Fibroblast of gingiva (primary cell): Measurements from ENCODE around the gene LPP.
A peak's percentile ranks its signal among the peaks of the same experiment; 100 is the strongest.

Experiments
- DNase-seq: peaks from one replicate; pipeline ENCODE4 v3.0.0-alpha.2; 2011; ENCODE audit warnings: low read depth

LPP gene

DNA sequence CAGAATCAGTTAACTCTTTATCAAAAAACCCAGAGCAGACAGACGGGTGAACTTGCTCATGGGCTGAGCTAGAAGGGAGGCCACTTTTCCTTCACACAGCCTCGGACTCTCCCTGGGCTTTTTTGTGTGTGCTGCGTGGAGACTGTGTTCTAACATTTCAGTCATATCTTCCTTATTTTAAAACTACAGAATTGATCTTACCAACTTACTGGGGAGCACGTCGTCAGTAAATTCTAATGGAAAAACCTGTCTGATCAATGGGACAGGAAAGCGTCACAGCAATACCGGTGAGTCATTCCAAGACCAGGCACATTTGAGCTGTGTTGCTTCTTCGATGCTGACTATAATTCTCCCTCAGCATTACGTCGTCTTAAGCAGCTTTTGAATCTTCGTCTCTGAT, 145.1 kb downstream of the LPP start:
- no peak for DNase-seq

DNA sequence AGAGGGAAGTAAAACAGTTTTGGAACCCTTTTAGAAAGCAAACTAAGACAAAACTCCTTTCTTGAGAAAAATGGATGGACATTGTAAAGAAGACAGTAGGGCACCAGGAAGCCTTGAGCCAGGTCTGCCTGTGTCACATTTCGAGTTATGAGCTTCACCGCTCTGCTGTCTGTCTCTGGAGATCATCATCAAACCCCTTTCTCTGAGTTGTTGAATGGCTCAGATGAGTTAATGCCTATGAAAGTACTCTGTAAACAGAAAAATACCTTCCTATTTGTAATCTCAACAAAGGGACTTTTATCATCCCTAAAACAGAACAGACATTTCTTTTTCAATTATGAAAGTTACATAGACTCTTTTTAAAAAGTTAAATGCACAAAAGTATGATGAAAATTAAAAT, 145.8 kb downstream of the LPP start:
- DNase-seq: no peak

DNA sequence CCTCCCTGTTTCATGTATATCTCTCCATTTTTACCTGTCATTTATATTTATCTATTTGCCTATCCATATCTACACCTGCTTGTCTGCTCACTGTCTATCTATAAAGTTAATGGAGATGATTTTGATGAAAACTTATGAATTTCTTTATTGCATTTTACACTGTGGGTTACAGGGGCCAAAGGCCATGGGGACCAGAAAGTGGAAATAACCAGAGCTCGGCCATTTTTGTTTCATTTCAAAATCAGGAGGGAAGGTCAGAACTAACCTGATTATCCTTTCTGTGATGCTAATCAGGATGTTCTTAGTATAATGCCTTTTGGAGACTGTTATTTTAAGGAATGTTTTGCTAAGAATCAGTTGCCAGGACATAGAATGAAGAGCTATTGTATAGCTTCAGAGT, 147.2 kb downstream of the LPP start:
- DNase-seq: no peak

GRCh38 chr3:188303286-188303799, 149.4 kb downstream of the LPP start:
- no peak for DNase-seq

GRCh38 chr3:188303823-188304222, 149.9 kb downstream of the LPP start:
- no peak for DNase-seq

DNA sequence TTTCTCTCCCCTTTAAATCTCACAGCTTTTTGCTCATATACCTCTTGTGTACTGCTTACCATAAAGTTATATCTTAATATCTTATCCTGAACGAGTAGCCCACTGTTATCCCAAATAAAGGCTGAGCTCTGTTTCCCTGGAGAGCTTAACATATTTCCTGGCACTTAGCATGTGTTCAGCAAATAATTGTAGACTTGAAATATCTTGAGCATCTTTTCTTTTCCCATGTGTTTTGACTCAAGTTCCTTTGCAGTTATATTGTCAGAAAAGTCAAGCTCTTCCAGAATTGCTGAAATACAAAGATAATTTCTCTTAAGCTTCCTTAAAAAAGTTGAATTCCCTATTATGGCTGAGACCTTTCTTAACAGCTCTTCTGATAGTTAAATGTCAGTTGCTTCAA, 150.5 kb downstream of the LPP start:
- DNase-seq: no peak

DNA sequence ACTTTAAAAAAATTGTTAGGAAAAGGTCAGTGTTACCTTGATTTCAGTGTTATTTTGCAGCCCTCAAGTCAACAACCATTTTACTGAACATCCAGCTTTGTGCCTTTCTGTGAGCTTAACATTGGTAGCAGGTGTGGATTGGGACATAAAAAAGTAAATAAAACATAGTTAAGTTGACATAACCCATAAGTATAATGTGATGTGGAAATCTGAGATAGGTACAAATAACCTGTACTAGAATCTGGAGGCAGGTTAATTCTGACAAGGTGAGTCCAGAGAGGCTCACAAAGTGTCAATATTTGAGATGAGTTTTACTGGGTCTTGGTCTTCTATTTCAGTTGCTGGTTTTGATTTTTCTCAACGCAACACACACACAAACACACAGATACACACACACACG, 151.3 kb downstream of the LPP start:
- no peak for DNase-seq

- peak; percentile 77 for DNase-seq
Measured at GRCh38 chr3:188306435-188307005, 152.6 kb downstream of the LPP start.

DNA sequence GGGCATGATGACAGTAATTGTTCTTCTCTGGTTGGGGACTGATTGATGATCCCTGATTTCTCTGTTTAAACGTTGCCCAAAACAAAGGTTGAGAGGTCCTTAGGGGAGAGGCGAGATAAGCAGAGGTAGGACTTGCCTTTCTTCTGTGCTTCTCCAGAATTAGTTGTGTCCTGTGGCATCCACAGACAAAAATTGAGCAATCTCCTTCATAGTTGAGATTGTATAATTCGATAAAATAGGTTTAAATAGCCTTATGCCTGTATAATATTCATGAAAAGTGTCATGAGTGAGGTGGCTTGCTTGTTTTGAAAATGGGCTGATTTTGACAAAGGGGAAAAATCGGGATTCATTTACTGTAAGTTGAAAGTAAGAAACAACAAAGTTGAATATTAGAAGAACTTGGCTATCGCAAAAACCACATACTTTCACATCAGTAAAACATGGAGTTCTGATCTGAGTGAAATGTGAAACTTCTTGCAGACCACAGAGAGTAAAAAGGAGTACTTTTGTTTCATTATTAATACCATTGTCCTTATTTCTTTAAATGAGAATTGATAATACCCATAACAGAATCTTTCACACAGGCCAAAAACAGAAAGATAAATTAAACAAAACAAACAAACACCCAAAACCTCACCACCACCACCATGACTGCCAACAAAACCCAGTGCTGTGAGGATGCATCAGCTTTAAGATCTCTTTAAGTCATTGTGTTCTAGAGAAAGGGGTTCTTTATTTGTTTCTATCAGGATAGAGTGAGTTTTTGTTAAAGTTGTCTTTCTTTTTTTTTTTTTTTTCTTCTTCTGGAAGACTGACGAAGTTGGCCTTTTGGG, 155.7 kb downstream of the LPP start:
- peak; percentile 12 for DNase-seq

- DNase-seq: no peak
Measured at GRCh38 chr3:188310270-188310710, 156.3 kb downstream of the LPP start.

DNA sequence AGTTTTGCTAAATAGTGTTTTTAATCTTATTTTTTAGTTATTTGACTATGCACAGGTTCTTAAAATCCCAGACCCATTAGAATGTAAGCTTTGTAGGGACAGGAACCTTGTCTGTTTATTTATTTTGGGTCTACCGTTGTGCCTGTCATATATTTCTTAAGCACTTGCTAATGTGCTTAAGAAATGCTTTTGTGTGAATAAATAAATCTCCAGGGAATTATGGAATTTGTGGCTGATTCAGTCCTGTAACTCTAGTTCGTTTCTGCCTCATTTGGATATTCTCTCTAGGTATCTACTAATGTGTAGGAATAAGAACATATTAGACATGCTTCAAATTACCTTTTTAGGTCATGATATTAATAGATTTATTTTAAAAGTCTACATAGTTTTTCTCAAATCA, 161.6 kb downstream of the LPP start:
- DNase-seq: peak; percentile 64

DNA sequence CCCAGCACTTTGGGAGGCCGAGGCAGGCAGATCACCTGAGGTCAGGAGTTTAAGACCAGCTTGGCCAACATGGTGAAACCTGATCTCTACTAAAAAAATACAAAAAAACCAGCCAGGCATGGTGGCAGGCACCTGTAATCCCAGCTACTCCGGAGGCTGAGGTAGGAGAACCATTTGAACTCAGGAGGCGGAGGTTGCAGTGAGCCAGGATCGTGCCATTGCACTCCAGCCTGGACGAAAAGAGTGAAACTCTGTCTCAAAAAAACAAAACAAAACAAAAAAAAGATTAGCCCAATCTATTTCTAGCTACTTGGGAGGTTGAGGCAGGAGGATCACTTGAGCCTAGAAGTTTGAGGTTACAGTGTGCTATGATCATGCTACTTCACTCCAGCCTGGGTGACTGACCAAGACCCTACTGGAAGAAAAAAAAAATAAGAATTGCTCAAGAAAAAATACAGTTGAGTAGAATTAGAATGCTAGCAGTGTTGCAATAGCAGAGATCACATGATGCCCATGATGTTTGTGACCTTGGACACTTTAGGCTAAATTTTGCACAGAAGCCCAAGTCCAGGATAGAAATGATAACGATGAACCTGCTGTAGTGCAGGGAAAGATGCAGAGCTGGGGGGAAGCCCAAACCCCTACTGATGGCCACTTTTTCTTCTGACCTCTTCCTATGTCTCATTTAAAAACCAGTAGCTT, 162.2 kb downstream of the LPP start:
- peak; percentile 50 for DNase-seq

DNA sequence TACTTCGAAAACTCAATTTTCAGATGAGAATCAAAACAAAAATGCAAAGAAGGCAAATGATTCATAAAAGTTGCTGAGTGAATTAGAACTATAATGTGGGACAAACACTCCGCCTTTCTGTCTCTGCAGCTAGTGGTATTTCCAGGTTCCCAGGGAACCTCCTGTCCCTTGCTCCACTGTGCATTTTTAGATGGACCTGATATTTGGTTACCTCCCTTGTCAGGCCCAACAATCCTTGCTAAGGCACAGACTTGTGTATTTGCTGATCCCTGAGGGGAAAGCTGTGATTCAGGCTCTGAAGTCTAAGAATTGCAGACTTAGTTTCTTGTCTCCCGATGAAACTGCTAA, 162.7 kb downstream of the LPP start:
- DNase-seq: no peak

GRCh38 chr3:188319569-188319968, 165.6 kb downstream of the LPP start:
- no peak for DNase-seq

DNA sequence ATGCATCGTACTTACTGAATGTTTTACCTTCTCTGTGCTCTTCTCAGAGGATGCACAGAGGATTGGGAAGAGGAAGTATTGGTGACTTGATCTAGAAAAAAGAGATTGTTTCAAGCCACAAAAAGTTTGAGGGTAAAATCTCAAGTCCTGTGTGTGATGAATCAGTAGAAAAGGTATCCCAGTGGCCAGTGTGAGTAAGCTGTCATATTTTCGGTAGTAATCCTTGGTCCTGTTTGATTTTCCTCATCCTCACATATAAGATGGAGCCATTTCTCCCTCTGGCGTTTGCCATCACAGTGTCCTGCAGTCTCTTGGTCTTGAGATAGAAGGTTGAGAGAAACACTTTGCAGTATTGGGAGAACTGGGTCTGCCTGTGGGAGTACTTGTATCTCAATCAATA, 166.8 kb downstream of the LPP start:
- DNase-seq: no peak

DNA sequence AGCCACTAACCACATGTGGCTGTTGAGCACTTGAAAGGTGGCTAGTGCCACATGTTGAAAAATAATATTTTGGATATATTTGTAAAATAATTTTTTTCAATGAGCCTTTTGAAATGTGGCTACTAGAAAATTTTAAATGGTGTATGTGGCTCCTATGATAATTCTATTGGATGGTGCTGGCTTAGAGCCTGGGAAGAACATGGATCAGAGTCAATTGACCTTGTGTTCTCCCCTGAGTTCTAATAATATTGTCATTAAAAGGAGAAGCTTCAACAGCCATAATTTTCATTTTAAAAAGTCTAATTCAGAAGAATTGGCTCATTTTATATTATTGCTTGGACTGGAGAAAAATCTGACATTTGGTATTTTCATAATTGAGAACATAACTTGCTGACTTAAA, 167.3 kb downstream of the LPP start:
- DNase-seq: no peak

GRCh38 chr3:188322135-188322887, 168.4 kb downstream of the LPP start:
- no peak for DNase-seq

- no peak for DNase-seq
Measured at GRCh38 chr3:188323067-188323842, 169.3 kb downstream of the LPP start.

DNA sequence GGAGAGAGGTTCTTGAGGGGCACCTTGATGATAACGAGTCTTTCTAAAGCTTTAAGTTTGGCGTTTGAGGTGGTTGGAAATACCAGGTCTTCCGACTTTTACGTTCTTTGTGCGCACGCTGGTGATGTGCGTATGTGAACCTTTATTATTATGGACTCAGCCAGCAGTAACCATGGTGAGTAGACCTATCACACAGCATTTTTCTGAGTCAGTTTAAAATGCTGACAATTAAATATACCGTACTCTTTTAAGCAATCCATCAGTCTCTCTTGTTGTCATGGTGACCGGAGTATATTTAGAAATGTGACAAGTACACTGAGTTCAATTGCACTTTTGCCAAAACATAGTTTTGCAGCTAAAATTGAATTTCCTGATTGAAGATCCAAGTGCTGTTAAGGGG, 172.2 kb downstream of the LPP start:
- peak; percentile 13 for DNase-seq

- no peak for DNase-seq
Measured at GRCh38 chr3:188326968-188327367, 173.0 kb downstream of the LPP start.

DNA sequence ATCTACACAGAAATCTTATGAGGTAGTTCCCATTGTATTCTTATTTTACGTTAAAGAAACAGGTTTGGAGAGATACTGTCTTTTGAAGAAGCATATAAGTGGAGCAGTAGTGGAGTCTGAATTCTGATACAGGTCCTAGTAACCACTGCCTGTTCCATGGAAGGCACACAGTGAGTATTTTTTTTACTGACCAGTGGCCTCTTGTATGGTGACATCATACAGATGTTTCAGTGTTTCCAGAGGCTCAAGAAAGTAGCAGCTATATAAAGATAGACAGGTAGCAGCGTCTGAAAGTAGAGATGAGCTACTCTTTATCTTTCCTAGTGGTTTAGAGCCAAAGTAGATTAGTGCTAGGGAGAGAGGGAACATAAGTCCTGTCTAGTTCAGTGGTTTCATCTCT, 173.5 kb downstream of the LPP start:
- no peak for DNase-seq

DNA sequence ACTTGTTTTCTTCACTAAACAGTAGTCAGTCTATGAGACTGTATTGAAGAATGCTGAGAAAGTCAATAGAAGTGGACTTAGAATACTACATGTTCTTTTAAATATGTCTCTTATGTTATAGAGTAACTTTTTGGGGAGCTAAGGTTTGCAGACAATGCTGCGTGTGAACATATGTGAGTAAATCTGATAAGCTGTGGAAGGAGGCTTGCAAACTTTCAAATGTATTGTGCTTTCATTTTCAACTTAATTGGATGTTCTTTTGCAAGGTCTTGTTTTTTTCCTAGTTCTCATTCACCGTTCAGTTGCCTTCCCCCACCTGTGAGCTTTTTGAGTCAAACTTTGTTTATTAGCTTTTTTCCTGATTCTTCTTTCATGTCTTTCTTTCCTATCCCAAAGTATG, 176.2 kb downstream of the LPP start:
- no peak for DNase-seq
